Bone marrow (tissue), 2 donors: Measurements from ENCODE around the gene ARL6IP1.

Source experiments
- DNase-seq, 2 donors: peaks; one replicate each; lab custom pipeline; 2025; lab: John Stamatoyannopoulos, UW

Gene ARL6IP1

DNA sequence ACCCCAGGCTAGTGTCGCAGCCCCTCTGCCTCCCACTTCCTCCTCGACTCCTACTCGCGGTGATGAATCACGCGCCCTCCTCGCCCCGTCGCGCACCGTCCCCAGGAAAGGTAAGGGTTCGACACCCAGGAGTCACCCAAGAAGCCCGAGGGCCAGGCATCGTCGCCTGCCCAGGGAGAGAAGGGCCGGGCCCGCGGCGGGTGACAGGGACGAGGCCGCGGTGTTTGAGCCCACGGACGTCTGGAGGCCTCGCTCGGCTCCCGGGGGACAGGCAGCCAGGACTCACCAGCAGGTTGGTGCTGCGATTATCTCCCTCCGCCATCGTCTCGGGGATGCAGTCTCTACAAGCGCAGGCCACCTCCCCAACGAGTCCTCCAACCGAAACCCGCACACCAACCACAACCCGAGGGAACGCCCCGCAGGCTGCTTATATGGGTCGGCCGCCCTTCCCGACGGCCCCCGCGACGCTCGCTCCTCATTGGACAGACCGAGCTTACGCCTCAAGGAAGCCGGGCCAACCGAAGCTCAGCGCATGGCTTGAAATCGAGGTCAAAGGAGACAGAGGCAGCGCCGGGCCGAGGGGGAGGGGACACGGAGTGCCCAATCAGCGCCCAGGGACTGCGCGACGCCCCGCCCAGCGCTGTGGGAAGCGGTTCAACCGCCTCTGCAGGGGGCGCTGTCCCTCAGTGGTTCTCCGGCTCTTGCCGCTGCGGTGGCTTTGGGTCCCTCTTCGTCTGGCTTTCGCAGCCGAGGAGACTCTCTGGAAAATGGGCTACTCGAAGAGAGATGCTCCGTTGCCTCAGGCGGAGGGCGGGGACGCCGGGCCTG, at the start of gene ARL6IP1:
Gene ARL6IP1, minus strand, starts transcription at position 405 of the 828 bp plus-strand sequence. Its CDS starts 83 bp downstream, at position 322.
- peak; percentile 87 to 99 for DNase-seq

GRCh38 chr16:18846416-18846815, 45.1 kb upstream of the ARL6IP1 start:
- no peak for DNase-seq

GRCh38 chr16:18842565-18842964, 41.2 kb upstream of the ARL6IP1 start:
- DNase-seq = no peak

- DNase-seq = no peak
These were observed 40.6 kb upstream of the ARL6IP1 start for GRCh38 chr16:18841833-18842525.

GRCh38 chr16:18839555-18839954, 38.2 kb upstream of the ARL6IP1 start:
- no peak for DNase-seq

- DNase-seq = no peak
These were observed 35.4 kb upstream of the ARL6IP1 start for GRCh38 chr16:18836702-18837101.

- DNase-seq = no peak
These were observed 33.5 kb upstream of the ARL6IP1 start for GRCh38 chr16:18834864-18835263.

- no peak for DNase-seq
These were observed 32.6 kb upstream of the ARL6IP1 start for GRCh38 chr16:18833707-18834505.

- no peak for DNase-seq
These were observed 31.3 kb upstream of the ARL6IP1 start for GRCh38 chr16:18832613-18833012.

DNA sequence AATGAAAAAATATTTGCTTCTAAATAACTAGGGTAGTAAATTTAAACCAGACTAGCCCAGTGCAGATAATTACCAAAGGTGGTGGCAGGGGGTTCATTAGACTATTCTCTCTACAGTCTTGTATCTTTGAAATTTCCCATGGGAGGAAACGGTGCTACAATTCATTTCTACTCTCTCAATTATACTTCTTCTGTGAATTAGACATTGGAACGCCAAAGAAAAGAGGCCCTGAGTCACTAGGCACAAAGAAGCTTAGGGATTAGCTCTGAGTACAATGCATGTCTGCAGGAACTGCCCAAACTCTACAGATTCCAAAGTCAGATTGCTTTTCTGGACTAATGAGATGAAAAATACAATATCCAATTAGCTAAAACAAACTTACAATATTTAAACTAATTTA, 30.7 kb upstream of the ARL6IP1 start:
- no peak for DNase-seq

- no peak for DNase-seq
These were observed 27.9 kb upstream of the ARL6IP1 start for GRCh38 chr16:18829251-18829650.

- DNase-seq = no peak
These were observed 26.5 kb upstream of the ARL6IP1 start for GRCh38 chr16:18827890-18828289.

GRCh38 chr16:18816286-18816685, 14.9 kb upstream of the ARL6IP1 start:
- DNase-seq = no peak

GRCh38 chr16:18811925-18812324, 10.6 kb upstream of the ARL6IP1 start:
- DNase-seq = no peak

GRCh38 chr16:18809165-18809564, 7.8 kb upstream of the ARL6IP1 start:
- no peak for DNase-seq

- no peak for DNase-seq
These were observed 4.0 kb upstream of the ARL6IP1 start for GRCh38 chr16:18805257-18805773.

- DNase-seq = no peak
These were observed 3.2 kb upstream of the ARL6IP1 start for GRCh38 chr16:18804540-18804939.

GRCh38 chr16:18803569-18804462, 2.5 kb upstream of the ARL6IP1 start:
- DNase-seq = peak in 1 of 2 donors; percentile 37

DNA sequence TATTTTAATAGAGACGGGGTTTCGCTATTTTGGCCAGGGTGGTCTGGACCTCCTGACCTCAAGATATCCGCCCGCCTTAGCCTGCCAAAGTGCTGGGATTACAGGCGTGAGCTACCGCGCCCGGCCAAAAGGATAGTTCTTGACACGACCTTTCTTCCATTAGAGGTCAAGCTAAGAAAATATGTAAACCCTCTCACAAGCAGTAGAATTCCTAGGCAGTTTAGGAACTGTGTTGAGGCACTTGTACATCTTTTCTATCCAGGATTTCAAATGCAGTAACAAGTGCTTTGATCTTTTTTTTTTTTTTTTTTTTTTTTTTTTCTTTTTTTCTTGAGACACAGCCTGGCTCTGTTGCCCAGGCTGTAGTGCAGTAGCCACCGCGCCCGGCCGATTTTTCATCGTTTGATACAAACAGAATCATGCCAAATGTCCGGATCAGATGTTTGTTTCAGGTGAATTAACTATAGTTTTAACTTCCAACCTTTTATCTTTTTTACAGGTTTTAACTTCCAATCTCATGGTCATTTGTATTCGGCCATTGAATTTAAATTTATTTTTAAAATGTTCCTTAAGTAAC, 1.5 kb upstream of the ARL6IP1 start:
- no peak for DNase-seq

DNA sequence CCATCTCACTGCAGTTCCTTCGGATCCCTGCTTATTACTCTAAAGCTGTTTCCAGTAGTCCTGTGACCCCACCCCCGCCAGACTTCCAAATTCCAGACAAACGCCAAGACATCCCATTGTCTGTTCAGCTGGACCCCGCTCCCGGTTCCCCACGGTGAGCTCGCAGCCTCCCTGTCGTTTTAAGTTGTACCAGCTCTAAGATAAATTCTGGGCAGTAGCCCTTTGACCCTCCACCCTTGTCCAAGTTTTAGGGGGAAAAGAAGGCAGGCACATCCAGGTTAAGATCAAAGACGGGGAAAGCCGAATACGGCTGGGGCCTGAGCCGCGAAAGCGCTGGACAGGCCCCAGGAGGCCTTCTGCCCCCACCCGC, 589 bp downstream of the ARL6IP1 start:
- DNase-seq = no peak

GRCh38 chr16:18800293-18800692, 1.1 kb downstream of the ARL6IP1 start:
- DNase-seq = no peak
